NB4 (cell line): Measurements from ENCODE around the gene AKIRIN1.

ENCODE experiments used
- DNase-seq: peaks from one replicate; pipeline ENCODE4 v3.0.0; 2010; ENCODE audit warnings: low read depth
- H3K4me3 ChIP-seq: one replicate; pipeline ENCODE4 v1.5.1; 2011; ENCODE audit warnings: mild to moderate bottlenecking, low read depth, low read length, moderate library complexity
- CTCF ChIP-seq: IDR thresholded peaks from one replicate; pipeline ENCODE4 v1.5.1; 2012; ENCODE audit warnings: low read depth, low read length
- MAX ChIP-seq: IDR thresholded peaks from 2 replicates; pipeline ENCODE4 v1.6.1; 2011; ENCODE audit warnings: low read depth, low read length
- MYC ChIP-seq: IDR thresholded peaks from 2 replicates; pipeline ENCODE4 v1.6.1; 2011; ENCODE audit warnings: low read depth, low read length
- POLR2A ChIP-seq: IDR thresholded peaks from 2 replicates; pipeline ENCODE4 v1.6.1; 2011; ENCODE audit warnings: mild to moderate bottlenecking; ENCODE audit not compliant: insufficient read length; ENCODE audit errors: extremely low read depth

AKIRIN1 gene

GRCh38 chr1:38990738-38991637 is at the start of gene AKIRIN1:
Gene AKIRIN1, plus strand, starts transcription at chr1:38991276. Its CDS starts 105 bp downstream, at chr1:38991381.
- TF ChIP-seq MYC (no peak), MAX (peak; percentile 51; the same call in 1 of the 2 replicates), POLR2A (peak; percentile 73)
- H3K4me3 ChIP-seq, result peak within 1 kb of the TSS; percentile 97
- peak; percentile 97 for DNase-seq

- no peak within 1 kb of the TSS for H3K4me3 ChIP-seq
- DNase-seq, result no peak
- TF ChIP-seq POLR2A (no peak), MAX (no peak), CTCF (no peak), MYC (no peak)
Observed at GRCh38 chr1:38941527-38942019, 49.5 kb upstream of the AKIRIN1 start, which contains the start of gene RHBDL2. Gene RHBDL2, minus strand, starts transcription at chr1:38941830. Its CDS starts 22,618 bp downstream, at chr1:38919212.

- DNase-seq, result no peak
- TF ChIP-seq MAX (no peak), POLR2A (no peak), CTCF (no peak), MYC (no peak)
- H3K4me3 ChIP-seq, result no peak overlapping the region
Observed at GRCh38 chr1:38942664-38943428, 48.2 kb upstream of the AKIRIN1 start.

GRCh38 chr1:38944547-38944946 is 46.5 kb upstream of the AKIRIN1 start:
- no peak overlapping the region for H3K4me3 ChIP-seq
- DNase-seq, result no peak
- TF ChIP-seq POLR2A, result no peak
- no peak for TF ChIP-seq MAX
- no peak for TF ChIP-seq MYC
- TF ChIP-seq CTCF, result no peak

GRCh38 chr1:38950553-38950952 is 40.5 kb upstream of the AKIRIN1 start:
- no peak for DNase-seq
- H3K4me3 ChIP-seq, result no peak overlapping the region
- no peak for TF ChIP-seq CTCF
- no peak for TF ChIP-seq POLR2A
- TF ChIP-seq MAX, result no peak
- TF ChIP-seq MYC, result no peak
